HG02588 (cell line): ENCODE results near the gene MEF2A.
"Not testable (repeated sequence)": the region's sequence is repeated elsewhere in the genome, so short reads cannot be mapped to it uniquely, and the experiment has no call there.

Experiments used
- ATAC-seq: cut with Tn5 transposase; IDR thresholded peaks from one replicate; pipeline ENCODE4 v1.9.1; 2021; ENCODE audit warnings: mild to moderate bottlenecking, moderate library complexity; ENCODE audit not compliant: unreplicated experiment

Gene MEF2A

GRCh38 chr15:99727330-99727729 lies 161.5 kb downstream of the MEF2A start:
- ATAC-seq: no peak

GRCh38 chr15:99727733-99728132 lies 161.9 kb downstream of the MEF2A start:
- ATAC-seq: no peak

GRCh38 chr15:99728916-99729315 lies 163.1 kb downstream of the MEF2A start:
- no peak for ATAC-seq

GRCh38 chr15:99729327-99729726 lies 163.5 kb downstream of the MEF2A start:
- ATAC-seq: no peak

GRCh38 chr15:99729920-99730319 lies 164.1 kb downstream of the MEF2A start:
- ATAC-seq: no peak

- no peak for ATAC-seq
These were observed 165.7 kb downstream of the MEF2A start for GRCh38 chr15:99731336-99732123.

- ATAC-seq: no peak
These were observed 166.5 kb downstream of the MEF2A start for GRCh38 chr15:99732124-99732750.

GRCh38 chr15:99732751-99733267 lies 167.0 kb downstream of the MEF2A start:
- peak; percentile 25 for ATAC-seq

GRCh38 chr15:99733268-99734039 lies 167.7 kb downstream of the MEF2A start, which contains the start of gene LYSMD4:
Gene LYSMD4 (minus strand): TSS chr15:99733437. CDS start chr15:99731999, 1,438 bp downstream.
- ATAC-seq: peak; percentile 99

- not testable (repeated sequence) for ATAC-seq
These were observed 168.2 kb downstream of the MEF2A start for GRCh38 chr15:99734040-99734291.

GRCh38 chr15:99734575-99734974 lies 168.8 kb downstream of the MEF2A start:
- no peak for ATAC-seq

GRCh38 chr15:99735868-99736267 lies 170.1 kb downstream of the MEF2A start:
- ATAC-seq: no peak

GRCh38 chr15:99736702-99737101 lies 170.9 kb downstream of the MEF2A start:
- no peak for ATAC-seq

GRCh38 chr15:99738021-99738847 lies 172.4 kb downstream of the MEF2A start:
- no peak for ATAC-seq

GRCh38 chr15:99741835-99742234 lies 176.1 kb downstream of the MEF2A start:
- ATAC-seq: no peak

GRCh38 chr15:99744142-99744541 lies 178.4 kb downstream of the MEF2A start:
- no peak for ATAC-seq

GRCh38 chr15:99745370-99746086 lies 179.7 kb downstream of the MEF2A start:
- ATAC-seq: no peak

GRCh38 chr15:99749386-99749785 lies 183.6 kb downstream of the MEF2A start:
- no peak for ATAC-seq

- not testable (repeated sequence) for ATAC-seq
These were observed 184.5 kb downstream of the MEF2A start for GRCh38 chr15:99750326-99750725.

- no peak for ATAC-seq
These were observed 186.8 kb downstream of the MEF2A start for GRCh38 chr15:99752556-99752955.
